ENCODE results near the gene TACR2.

Gene TACR2

GRCh38 chr10:69445041-69445440, 28.3 kb upstream of the TACR2 start:
- POLR2A ChIA-PET = no interaction called here
- no peak for TF ChIP-seq FOXK2 (IDR thresholded peaks at IDR 0.05)
- TF ChIP-seq FOXM1 (IDR thresholded peaks at IDR 0.05; ENCODE audit: borderline replicate concordance) = no peak
- TF ChIP-seq L3MBTL2 (conservative IDR thresholded peaks at IDR 0.05) = no peak
- no peak for TF ChIP-seq SP1 (IDR thresholded peaks at IDR 0.05)
- no peak for TF ChIP-seq HDGF (IDR thresholded peaks at IDR 0.05; ENCODE audit: borderline replicate concordance)
- no peak for TF ChIP-seq ELF4 (IDR thresholded peaks at IDR 0.05)
- TF ChIP-seq FOXA1 (IDR thresholded peaks at IDR 0.05) = no peak
- no peak for TF ChIP-seq ZNF384 (IDR thresholded peaks at IDR 0.05)
- TF ChIP-seq NFRKB (IDR thresholded peaks at IDR 0.05) = no peak
- TF ChIP-seq CTBP1 (IDR thresholded peaks at IDR 0.05; ENCODE audit: borderline replicate concordance) = no peak
- CTCF ChIA-PET = interaction anchor here (0.8 kb wide), 1 partner anchor 38 kb away, joined by 3 read pairs; no protein-coding TSS in a partner anchor
- no peak for DNase-seq (ENCODE audit: extremely low spot score)

GRCh38 chr10:69443354-69443753, 26.6 kb upstream of the TACR2 start:
- TF ChIP-seq L3MBTL2 (conservative IDR thresholded peaks at IDR 0.05) (no peak), FOXK2 (IDR thresholded peaks at IDR 0.05) (no peak), LEF1 (IDR thresholded peaks at IDR 0.05; ENCODE audit: borderline replicate concordance) (no peak), ELF4 (IDR thresholded peaks at IDR 0.05) (no peak), ARNT (IDR thresholded peaks at IDR 0.05) (no peak), SUZ12 (IDR thresholded peaks at IDR 0.05) (no peak)
- DNase-seq (ENCODE audit: extremely low spot score) = no peak
- ChIA-PET POLR2A (interaction anchor here (1.2 kb wide), 1 partner anchor 8 kb away, joined by 3 read pairs; the partner anchor contains the start of gene TSPAN15), CTCF (no interaction called here)

- CTCF ChIA-PET = interaction anchor here (1.6 to 2.6 kb wide), 2 partner anchors 10 to 23 kb away, joined by 4 to 9 read pairs; partner anchors contain the start of gene TACR2
- POLR2A ChIA-PET = interaction anchor here (1.0 kb wide), 1 partner anchor 11 kb away, joined by 4 read pairs; the partner anchor contains the start of gene TSPAN15
- TF ChIP-seq FOXA1 (IDR thresholded peaks at IDR 0.05) (no peak), ZNF384 (IDR thresholded peaks at IDR 0.05) (no peak), ELF4 (IDR thresholded peaks at IDR 0.05) (no peak), CTBP1 (IDR thresholded peaks at IDR 0.05; ENCODE audit: borderline replicate concordance) (no peak), ARNT (IDR thresholded peaks at IDR 0.05) (no peak), NFRKB (IDR thresholded peaks at IDR 0.05) (no peak), PKNOX1 (IDR thresholded peaks at IDR 0.05) (no peak), TARDBP (IDR thresholded peaks at IDR 0.05) (no peak), LEF1 (IDR thresholded peaks at IDR 0.05; ENCODE audit: borderline replicate concordance) (no peak), FOXM1 (IDR thresholded peaks at IDR 0.05; ENCODE audit: borderline replicate concordance) (no peak), HDGF (IDR thresholded peaks at IDR 0.05; ENCODE audit: borderline replicate concordance) (no peak), SP1 (IDR thresholded peaks at IDR 0.05) (no peak), FOXK2 (IDR thresholded peaks at IDR 0.05) (no peak), L3MBTL2 (conservative IDR thresholded peaks at IDR 0.05) (no peak), BHLHE40 (IDR thresholded peaks at IDR 0.05; ENCODE audit: borderline replicate concordance) (no peak)
- no peak for DNase-seq (ENCODE audit: extremely low spot score)
These were observed 23.2 kb upstream of the TACR2 start for GRCh38 chr10:69439813-69440506.

- TF ChIP-seq BHLHE40 (IDR thresholded peaks at IDR 0.05; ENCODE audit: borderline replicate concordance) (no peak), SP1 (IDR thresholded peaks at IDR 0.05) (no peak), TARDBP (IDR thresholded peaks at IDR 0.05) (no peak), CTBP1 (IDR thresholded peaks at IDR 0.05; ENCODE audit: borderline replicate concordance) (no peak), L3MBTL2 (conservative IDR thresholded peaks at IDR 0.05) (no peak), PKNOX1 (IDR thresholded peaks at IDR 0.05) (no peak), NFRKB (IDR thresholded peaks at IDR 0.05) (no peak), FOXA1 (IDR thresholded peaks at IDR 0.05) (no peak), LEF1 (IDR thresholded peaks at IDR 0.05; ENCODE audit: borderline replicate concordance) (no peak), ARNT (IDR thresholded peaks at IDR 0.05) (no peak), SUZ12 (IDR thresholded peaks at IDR 0.05) (no peak), ZNF384 (IDR thresholded peaks at IDR 0.05) (no peak), HDGF (IDR thresholded peaks at IDR 0.05; ENCODE audit: borderline replicate concordance) (no peak), FOXK2 (IDR thresholded peaks at IDR 0.05) (no peak), ELF4 (IDR thresholded peaks at IDR 0.05) (no peak), FOXM1 (IDR thresholded peaks at IDR 0.05; ENCODE audit: borderline replicate concordance) (no peak)
- CTCF ChIA-PET = interaction anchor here (1.6 to 2.6 kb wide), 2 partner anchors 11 to 22 kb away, joined by 4 to 9 read pairs; partner anchors contain the start of gene TACR2
- no peak for DNase-seq (ENCODE audit: extremely low spot score)
- POLR2A ChIA-PET = interaction anchor here (0.9 to 1.2 kb wide), 2 partner anchors 8 to 12 kb away, joined by 3 to 5 read pairs; partner anchors contain the start of gene TSPAN15
These were observed 22.6 kb upstream of the TACR2 start for GRCh38 chr10:69439350-69439739.

GRCh38 chr10:69438536-69439349, 22.0 kb upstream of the TACR2 start:
- CTCF ChIA-PET = interaction anchor here (0.6 to 2.6 kb wide), 3 partner anchors 11 to 389 kb away, joined by 3 to 9 read pairs (median 4); partner anchors contain the start of gene TACR2
- no peak for TF ChIP-seq NFRKB (IDR thresholded peaks at IDR 0.05)
- TF ChIP-seq FOXK2 (IDR thresholded peaks at IDR 0.05) = no peak
- TF ChIP-seq L3MBTL2 (conservative IDR thresholded peaks at IDR 0.05) = no peak
- TF ChIP-seq SUZ12 (IDR thresholded peaks at IDR 0.05) = no peak
- no peak for TF ChIP-seq ARNT (IDR thresholded peaks at IDR 0.05)
- TF ChIP-seq CTBP1 (IDR thresholded peaks at IDR 0.05; ENCODE audit: borderline replicate concordance) = no peak
- no peak for TF ChIP-seq PKNOX1 (IDR thresholded peaks at IDR 0.05)
- no peak for TF ChIP-seq HDGF (IDR thresholded peaks at IDR 0.05; ENCODE audit: borderline replicate concordance)
- POLR2A ChIA-PET = interaction anchor here (0.9 to 1.2 kb wide), 2 partner anchors 8 to 12 kb away, joined by 3 to 5 read pairs; partner anchors contain the start of gene TSPAN15
- no peak for DNase-seq (ENCODE audit: extremely low spot score)
